GM21515 (cell line): ENCODE measurements around the gene SMAD6.

Experiments used
- ATAC-seq: cut with Tn5 transposase; IDR thresholded peaks from one replicate; pipeline ENCODE4 v1.9.1; 2021; ENCODE audit not compliant: unreplicated experiment

The SMAD6 gene

GRCh38 chr15:66773129-66773873 lies 71.3 kb downstream of the SMAD6 start:
- no peak for ATAC-seq

- ATAC-seq = no peak
Measured at GRCh38 chr15:66774001-66774814, 72.2 kb downstream of the SMAD6 start.

- no peak for ATAC-seq
Measured at GRCh38 chr15:66775127-66776105, 73.4 kb downstream of the SMAD6 start.

- ATAC-seq = no peak
Measured at GRCh38 chr15:66777054-66777453, 75.0 kb downstream of the SMAD6 start.

- no peak for ATAC-seq
Measured at GRCh38 chr15:66777596-66778313, 75.7 kb downstream of the SMAD6 start.

GRCh38 chr15:66778314-66778665 lies 76.3 kb downstream of the SMAD6 start:
- ATAC-seq = no peak

- ATAC-seq = no peak
Measured at GRCh38 chr15:66778716-66779115, 76.7 kb downstream of the SMAD6 start.

- ATAC-seq = no peak
Measured at GRCh38 chr15:66779331-66780009, 77.4 kb downstream of the SMAD6 start.

- no peak for ATAC-seq
Measured at GRCh38 chr15:66780172-66780972, 78.3 kb downstream of the SMAD6 start.

- ATAC-seq = no peak
Measured at GRCh38 chr15:66780973-66781718, 79.1 kb downstream of the SMAD6 start.

- no peak for ATAC-seq
Measured at GRCh38 chr15:66782785-66783184, 80.7 kb downstream of the SMAD6 start.

- ATAC-seq = no peak
Measured at GRCh38 chr15:66783314-66783713, 81.3 kb downstream of the SMAD6 start.

- no peak for ATAC-seq
Measured at GRCh38 chr15:66783725-66784124, 81.7 kb downstream of the SMAD6 start.

- no peak for ATAC-seq
Measured at GRCh38 chr15:66784174-66784573, 82.1 kb downstream of the SMAD6 start.

- no peak for ATAC-seq
Measured at GRCh38 chr15:66785637-66786036, 83.6 kb downstream of the SMAD6 start.

GRCh38 chr15:66786222-66786621 lies 84.2 kb downstream of the SMAD6 start:
- ATAC-seq = no peak

- no peak for ATAC-seq
Measured at GRCh38 chr15:66786708-66787488, 84.9 kb downstream of the SMAD6 start.

- ATAC-seq = no peak
Measured at GRCh38 chr15:66787489-66787871, 85.4 kb downstream of the SMAD6 start.
